GM18951 (cell line): Measurements from ENCODE around the gene NNMT.

Experiments
- POLR2A ChIP-seq: IDR thresholded peaks from 4 replicates; pipeline ENCODE4 v1.6.1; 2011; ENCODE audit warnings: mild to moderate bottlenecking; ENCODE audit not compliant: insufficient read length, insufficient read depth; ENCODE audit errors: extremely low read depth
- in situ Hi-C: fragments of 300-500 bp; cut with MboI; formaldehyde crosslinking; loops from one replicate; pipeline ENCODE4 v1.12.0; 2022; ENCODE audit warnings: low sequenced_read_pairs, mixed read lengths, inconsistent platforms; ENCODE audit not compliant: unreplicated experiment

NNMT gene

GRCh38 chr11:114283422-114283821 is 12.8 kb upstream of the NNMT start:
- in situ Hi-C loops = no loop called here
- TF ChIP-seq POLR2A = no peak

- no peak for TF ChIP-seq POLR2A
- in situ Hi-C loops = no loop called here
These were observed 12.2 kb upstream of the NNMT start for GRCh38 chr11:114284021-114284420.

DNA sequence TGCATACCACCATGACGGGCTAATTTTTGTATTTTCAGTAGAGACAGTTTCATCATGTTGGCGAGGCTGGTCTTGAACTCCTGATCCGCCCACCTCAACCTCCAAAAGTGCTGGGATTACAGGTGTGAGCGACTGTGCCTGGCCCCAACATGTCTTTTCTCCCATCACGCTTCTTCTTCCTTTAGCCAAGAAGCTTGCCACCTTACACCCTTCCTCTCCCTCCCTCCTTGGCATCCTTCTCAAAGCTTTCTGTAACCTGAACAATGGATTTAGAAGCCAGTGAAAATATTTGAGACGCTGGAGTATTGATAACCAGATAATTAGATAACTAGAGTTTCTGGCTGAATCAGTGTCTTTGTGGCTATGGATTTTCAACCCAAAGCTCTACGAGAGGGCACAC is 11.3 kb upstream of the NNMT start:
- in situ Hi-C loops = no loop called here

GRCh38 chr11:114285599-114285998 is 10.6 kb upstream of the NNMT start:
- in situ Hi-C loops = no loop called here
- no peak for TF ChIP-seq POLR2A

More for the DNA sequence above, 11.3 kb upstream of the NNMT start:
- no peak for TF ChIP-seq POLR2A

GRCh38 chr11:114286229-114286628 is 10.0 kb upstream of the NNMT start:
- in situ Hi-C loops = no loop called here
- no peak for TF ChIP-seq POLR2A

DNA sequence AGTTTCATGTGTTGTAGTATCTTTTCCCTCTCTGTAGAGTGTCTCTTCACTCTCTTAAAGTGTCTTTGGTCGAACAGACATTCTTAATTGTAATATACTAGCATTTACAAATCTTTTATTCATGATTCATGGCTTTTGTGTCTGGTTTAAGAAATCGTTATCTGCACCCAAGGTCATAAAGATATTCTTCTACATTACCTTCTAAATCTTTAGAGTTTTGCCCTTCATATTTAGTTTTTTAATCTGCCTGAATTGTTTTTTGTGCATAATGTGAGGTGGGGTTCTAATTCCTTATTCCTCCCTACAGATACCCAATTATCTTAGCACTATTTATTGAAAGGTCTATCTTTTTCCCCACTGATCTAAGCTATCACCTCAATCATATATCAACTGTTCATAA is 9.0 kb upstream of the NNMT start:
- in situ Hi-C loops = no loop called here
- TF ChIP-seq POLR2A = no peak

DNA sequence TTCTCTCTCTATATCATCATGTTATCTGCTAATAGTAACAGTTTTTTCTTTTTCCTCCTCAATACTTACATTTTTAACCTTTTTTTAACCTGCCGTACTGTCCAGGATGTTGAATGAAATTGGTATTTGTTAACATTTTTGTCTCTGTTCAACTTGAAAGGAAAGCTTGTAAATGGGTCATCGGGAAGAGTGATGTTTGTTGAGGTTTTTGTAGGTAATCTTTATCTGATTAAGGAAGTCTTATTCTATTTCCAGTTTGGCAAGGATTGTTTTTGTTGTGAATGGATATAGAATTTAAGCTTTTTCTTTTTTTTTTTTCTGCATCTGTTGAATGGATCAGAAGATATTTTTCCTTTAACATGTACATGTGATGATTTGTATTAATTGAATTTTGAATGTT is 8.1 kb upstream of the NNMT start:
- in situ Hi-C loops = no loop called here
- TF ChIP-seq POLR2A = no peak

- in situ Hi-C loops = no loop called here
- TF ChIP-seq POLR2A = no peak
These were observed 6.4 kb upstream of the NNMT start for GRCh38 chr11:114289779-114290178.

GRCh38 chr11:114290503-114291235 is 5.5 kb upstream of the NNMT start:
- TF ChIP-seq POLR2A = no peak
- in situ Hi-C loops = no loop called here

GRCh38 chr11:114291381-114291780 is 4.8 kb upstream of the NNMT start:
- in situ Hi-C loops = no loop called here
- no peak for TF ChIP-seq POLR2A

DNA sequence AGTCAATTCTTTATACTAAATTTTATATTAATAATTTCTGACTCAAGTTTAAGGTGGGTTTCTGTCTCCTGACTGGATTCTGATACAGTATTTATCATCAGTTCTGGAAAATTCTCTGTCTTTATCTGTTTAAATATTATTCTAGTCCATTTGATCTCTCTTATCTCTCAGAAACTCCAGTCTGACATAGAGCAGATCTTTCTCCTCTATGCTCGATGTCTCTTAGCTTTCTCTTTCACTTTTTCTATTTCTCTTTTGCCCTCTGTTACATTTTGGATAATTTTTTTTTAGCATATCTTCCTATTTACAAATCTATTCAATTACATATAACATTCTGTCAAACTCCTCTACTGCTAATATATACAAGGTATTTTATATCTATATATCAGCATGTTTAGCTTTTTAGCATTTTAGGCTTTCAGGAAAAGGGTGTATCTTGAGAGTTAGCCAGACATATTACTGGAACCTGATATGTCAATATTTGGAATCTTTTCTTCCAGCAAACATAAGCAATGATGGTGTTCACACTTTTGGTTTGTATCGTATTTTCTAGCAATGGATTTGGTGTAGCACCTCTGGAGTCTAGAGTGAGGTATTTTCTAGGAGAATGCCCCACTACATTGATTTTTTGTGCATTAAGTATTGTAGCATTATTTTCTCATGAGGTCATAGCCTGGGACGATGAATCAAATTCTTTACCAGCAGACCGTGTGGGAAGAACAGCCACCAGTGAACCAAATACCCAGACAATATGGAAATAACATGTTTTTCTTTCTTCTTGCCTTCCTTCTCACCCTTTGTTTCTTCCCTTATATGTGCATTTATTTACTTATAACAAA is 4.1 kb upstream of the NNMT start:
- in situ Hi-C loops = no loop called here
- no peak for TF ChIP-seq POLR2A

DNA sequence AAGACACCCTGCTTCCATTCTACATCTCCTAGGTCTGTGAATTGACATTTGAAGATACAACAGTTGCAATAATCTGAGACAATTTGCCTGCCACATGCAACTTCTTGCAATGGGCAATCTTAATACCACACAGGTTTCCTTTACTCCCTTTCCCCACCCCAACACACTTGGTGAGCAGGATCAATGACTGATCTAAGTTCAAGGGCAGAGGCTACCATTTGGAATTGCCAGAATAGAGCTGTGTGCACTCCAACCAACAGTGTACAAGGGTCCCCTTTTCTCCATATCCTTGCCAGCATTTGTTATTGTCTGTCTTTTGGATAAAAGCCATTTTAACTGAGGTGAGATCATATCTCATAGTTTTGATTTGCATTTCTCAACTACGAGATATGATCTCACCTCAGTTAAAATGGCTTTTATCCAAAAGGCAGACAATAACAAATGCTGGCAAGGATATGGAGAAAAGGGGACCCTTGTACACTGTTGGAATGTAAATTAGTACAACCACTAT is 2.9 kb upstream of the NNMT start:
- no peak for TF ChIP-seq POLR2A
- in situ Hi-C loops = no loop called here

- in situ Hi-C loops = no loop called here
- no peak for TF ChIP-seq POLR2A
These were observed 590 bp downstream of the NNMT start for GRCh38 chr11:114296605-114297372.

GRCh38 chr11:114297806-114298709 is 1.9 kb downstream of the NNMT start:
- in situ Hi-C loops = no loop called here
- TF ChIP-seq POLR2A = no peak
